GM23338 (cell line): ENCODE results near the gene EML2.

Experiments
- CTCF ChIP-seq, 2 experiments: fragments of 200-600 bp in 1 of 2; sonication (generic) in 1 of 2; conservative IDR thresholded peaks; 2 replicates each; pipeline versions ENCODE4 v1.5.1 to v1.6.1; 2016 to 2017; ENCODE audit warnings: antibody characterized with exemption in 2 of 2, low read depth in 2 of 2, mild to moderate bottlenecking in 2 of 2, moderate library complexity in 1 of 2
- NANOG ChIP-seq: IDR thresholded peaks from 2 replicates; pipeline ENCODE4 v1.6.1; 2016; ENCODE audit warnings: antibody characterized with exemption, borderline replicate concordance
- POLR2AphosphoS5 ChIP-seq: IDR thresholded peaks from 2 replicates; pipeline ENCODE4 v1.6.1; 2016; ENCODE audit warnings: antibody characterized with exemption, low read depth
- ZNF114 ChIP-seq: fragments of 250-450 bp; sonication (Bioruptor Pico); IDR thresholded peaks from 2 replicates; pipeline ENCODE4 v1.5.0; 2020; ENCODE audit warnings: mild to moderate bottlenecking, moderate library complexity

GRCh38 chr19:45568732-45569131 is 70.5 kb downstream of the EML2 start:
- TF ChIP-seq CTCF (conservative IDR thresholded peaks at IDR 0.05; ENCODE audit: low read depth in 2 of 2) (no peak), POLR2AphosphoS5 (no peak), NANOG (no peak), ZNF114 (CRISPR knock-in tag) (no peak)
